HG03064 (cell line): ENCODE data around the gene SPON1.
"Not testable (repeated sequence)": the region's sequence is repeated elsewhere in the genome, so short reads cannot be mapped to it uniquely, and the experiment has no call there.

ENCODE experiments used
- ATAC-seq: cut with Tn5 transposase; IDR thresholded peaks from one replicate; pipeline ENCODE4 v1.9.1; 2021; ENCODE audit warnings: low read depth; ENCODE audit not compliant: unreplicated experiment

The SPON1 gene

DNA sequence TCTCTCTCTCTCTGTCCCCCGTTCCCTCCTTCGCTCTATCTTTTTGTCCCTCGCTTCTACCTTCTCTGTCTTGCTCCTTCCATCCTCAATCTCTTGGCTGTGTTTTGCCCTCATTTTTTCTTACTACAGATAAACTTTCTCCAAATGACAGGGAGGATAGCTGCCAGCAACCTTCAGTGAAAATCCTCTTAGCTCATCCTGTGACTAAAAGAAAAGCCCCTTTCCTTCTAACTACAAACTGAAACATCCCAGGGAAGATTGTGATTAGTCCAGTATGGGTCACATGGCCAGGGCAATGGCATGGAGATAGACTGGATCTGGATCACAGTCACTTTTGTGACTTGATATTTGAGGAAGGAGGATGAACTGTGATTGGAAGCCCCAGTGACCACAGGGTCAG is 10.4 kb downstream of the SPON1 start:
- no peak for ATAC-seq

DNA sequence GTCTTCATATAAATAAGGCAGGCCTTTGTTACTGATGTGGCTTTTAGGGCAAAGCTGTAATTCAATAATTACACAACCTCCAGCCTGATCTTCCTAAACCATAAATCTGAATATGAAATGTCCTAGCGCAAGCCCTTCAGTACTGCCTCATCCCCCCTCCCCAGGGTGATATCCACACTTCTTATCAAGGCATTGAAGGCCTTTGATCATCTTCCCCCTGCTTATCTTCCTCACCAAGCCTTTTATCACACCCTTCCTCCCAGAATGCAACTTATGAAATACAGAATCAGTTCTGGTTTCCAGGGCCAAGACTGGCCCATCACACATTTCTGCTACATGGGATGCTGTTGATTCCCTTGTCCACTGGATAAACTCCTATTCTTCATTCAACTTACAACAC is 12.1 kb downstream of the SPON1 start:
- no peak for ATAC-seq

DNA sequence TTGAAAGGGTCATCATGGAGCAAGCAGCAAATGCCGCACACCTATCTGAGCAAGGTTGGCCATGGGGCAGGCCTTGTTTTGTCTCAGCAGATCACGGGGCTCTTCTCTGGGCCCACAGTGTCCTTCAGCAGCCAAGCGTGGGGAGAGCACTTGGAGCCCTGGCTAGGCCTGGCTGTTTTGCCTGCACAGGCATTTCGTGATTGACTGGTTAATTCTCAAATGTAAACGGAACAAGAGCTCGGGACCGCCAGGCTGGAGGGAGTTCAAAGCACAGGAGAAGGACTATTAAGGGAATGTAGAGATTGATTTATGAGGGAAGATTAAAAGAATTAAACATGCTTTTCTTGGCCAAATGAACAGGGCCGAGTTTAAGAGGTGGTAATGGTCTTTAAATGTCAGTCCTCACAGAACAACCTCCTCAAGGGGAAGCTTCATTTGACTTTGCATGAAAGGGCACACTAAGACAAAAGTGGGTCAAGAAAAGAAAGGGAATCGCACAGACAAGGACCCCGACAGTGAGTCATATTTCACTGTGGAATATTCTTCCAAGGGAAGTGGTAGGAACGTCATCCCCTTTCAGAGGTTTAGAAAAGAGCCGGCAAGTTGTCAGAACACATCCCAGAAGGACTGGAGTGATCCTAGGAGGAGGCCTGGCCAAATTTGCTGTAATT is 20.7 kb downstream of the SPON1 start:
- no peak for ATAC-seq

DNA sequence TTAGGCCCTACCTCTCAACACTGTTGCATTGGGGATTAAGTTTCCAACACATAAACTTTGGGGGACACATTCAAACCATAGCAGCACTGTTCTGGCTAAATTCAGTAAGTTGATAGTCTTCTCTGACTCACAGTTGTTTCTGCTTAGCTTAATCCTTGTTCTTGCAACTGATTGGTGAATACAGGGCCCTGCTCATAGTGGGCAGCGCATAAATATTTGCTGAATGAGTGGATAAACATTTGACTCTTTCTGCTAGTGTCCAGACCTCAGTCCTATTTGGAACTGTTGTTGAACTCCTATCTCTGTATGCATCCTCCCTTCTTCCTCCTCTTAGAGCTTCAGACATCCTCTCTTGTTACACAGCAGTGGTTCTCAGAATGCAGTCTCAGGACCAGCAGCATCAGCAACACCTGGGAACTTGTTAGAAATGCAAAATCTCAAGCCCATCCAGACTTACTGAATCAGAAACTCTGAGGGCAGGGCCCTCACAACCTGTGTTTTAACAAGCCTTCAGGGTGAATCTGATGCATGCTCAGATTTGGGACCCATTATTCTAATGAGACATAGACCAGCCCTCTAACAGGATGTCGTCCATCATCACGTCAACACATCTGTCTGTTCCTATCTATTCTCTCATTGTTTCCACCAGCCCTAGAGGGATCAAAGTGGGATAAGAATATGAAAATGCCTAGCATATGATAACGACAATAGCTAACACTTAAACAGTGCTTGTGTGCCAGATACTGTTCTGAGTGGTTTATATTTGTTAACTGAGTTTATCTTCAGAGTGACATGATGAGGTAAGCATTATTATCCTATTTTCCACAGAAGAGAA is 22.3 kb downstream of the SPON1 start:
- ATAC-seq = no peak

DNA sequence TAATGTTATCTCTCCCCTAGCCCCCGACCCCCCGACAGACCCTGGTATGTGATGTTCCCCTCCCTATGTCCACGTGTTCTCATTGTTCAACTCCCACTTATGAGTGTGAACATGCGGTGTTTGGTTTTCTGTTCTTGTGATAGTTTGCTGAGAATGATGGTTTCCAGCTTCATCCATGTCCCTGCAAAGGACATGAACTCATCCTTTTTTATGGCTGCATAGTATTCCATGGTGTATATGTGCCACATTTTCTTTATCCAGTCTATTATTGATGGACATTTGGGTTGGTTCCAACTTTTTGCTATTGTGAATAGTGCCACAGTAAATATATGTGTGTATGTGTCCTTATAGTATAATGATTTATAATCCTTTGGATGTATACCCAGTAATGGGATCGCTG is 24.2 kb downstream of the SPON1 start:
- not testable (repeated sequence) for ATAC-seq

DNA sequence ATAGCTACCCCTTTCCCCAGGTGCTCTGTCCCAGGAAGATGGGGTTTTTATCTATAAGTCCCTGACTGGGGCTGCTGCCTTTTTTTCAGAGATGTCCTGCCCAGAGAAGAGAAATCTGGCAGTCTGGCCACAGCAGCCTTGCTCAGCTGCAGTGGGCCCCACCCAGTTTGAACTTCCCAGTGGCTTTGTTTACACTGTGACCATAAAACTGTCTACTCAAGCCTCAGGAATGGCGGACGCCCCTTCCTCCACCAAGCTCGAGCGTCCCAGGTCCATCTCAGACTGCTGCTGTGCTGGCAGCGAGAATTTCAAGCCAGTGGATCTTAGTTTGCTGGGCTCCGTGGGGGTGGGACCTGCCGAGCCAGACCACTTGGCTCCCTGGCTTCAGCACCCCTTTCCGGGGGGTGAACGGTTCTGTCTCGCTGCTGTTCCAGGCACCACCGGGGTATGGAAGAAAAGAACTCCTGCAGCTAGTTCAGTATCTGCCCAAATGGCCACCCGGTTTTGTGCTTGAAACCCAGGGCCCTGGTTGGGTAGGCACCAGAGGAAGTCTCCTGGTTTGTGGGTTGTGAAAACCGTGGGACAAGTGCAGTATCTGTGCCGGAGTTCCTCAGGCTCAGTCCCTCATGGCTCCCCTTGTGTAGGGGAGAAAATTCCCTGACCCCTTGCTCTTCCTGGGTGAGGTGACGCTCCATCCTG is 29.8 kb downstream of the SPON1 start:
- ATAC-seq = not testable (repeated sequence)

DNA sequence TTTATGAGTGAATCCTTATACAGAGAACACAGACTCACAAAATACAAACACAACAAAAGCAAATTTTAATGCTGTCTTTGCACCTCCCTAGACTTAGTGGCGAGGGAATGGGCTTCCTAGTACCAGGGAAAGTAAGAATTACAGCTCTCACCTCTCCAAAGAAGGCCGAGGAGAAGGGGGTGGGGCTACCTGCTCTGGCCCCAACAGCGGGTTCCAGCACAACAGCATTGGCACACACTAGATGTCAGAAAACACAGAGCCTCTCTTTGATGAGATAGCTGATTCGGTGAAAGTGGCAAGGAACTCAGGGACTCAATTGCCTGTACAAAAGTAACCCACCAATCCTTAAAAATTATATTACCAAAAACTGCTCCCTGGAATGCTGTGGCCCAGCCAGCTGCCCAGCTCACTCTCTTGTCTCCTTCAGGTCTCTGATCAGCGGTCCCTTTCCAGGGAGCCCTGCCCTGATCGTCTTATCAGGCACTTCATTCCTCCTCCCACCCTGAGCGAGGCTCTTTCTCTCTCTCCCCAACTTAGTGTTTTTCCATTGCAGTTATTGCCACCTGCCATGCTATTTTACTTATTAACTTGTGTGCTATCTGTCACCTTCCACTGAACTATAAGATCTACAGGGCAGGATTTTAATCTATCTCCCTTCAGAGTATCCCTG is 30.7 kb downstream of the SPON1 start:
- no peak for ATAC-seq

DNA sequence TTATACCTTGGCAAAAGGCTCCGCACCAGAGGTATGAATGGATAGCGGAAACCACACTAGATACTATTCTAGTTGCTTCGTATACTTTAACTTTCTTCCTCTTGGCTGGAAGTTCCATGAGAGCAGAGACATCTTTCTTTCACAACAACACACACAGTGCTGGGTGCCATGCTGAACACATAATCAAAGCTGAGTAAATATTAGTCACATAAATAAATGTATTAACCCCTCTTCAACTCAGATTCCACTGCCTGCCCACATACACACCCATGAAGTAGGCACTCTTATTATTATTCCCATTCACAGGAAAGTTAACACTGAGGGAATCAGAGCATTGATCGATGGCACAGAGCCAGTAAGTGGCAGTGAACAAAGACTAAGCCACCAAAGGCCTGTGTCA is 35.4 kb downstream of the SPON1 start:
- ATAC-seq = no peak

DNA sequence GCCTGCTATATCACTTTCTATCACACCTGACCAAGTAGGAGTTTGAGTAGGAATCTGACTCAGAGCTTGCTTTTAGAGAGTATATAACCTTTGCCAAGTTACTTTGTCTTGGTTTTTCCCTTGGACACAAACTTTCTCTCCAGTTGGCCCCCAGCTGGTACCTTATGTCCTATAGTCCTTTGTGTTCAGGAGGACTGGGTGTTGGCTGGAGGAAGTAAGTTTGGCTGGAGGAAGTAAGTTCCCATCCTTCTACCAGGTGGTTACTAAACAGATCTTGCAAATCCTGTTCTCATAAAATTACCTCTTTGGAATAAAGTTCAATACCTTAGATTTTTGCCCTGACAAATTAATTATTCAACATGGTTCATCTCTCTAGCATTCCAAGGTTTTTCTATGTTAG is 37.2 kb downstream of the SPON1 start:
- ATAC-seq = no peak

DNA sequence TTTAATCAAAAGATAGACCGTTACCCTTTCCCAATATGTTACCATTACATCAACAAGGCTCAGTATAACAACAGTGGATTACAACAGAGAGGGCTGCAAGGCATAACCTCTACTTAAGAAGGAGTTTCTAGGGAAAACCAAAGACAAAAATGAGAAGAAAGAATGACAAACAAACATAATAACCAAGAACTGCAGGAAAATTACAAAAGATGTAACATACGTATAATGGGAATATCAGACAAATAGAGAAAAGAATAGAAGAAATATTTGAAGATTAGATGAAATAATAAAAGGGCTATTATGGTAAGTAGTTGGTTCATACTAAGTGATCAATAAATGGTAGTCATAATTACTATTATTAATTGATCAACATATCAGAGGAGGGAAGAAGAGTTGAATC is 39.1 kb downstream of the SPON1 start:
- ATAC-seq = no peak

DNA sequence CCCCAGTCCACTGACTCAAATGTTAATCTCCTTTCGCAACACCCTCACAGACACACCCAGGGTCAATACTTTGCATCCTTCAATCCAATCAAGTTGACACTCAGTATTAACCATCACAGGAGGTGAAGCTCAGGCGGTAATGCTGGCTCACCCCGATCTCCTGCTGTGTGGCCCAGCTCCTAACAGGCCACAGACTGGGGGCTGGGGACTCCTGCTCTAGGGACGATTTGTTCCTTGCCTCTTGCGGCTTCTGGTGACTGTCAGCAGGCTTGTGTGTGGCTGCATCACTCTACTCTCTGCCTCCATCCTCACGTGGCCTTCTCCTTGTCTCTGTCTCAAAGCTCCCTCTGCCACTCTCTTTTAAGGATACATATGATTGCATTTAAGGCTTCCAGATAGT is 45.0 kb downstream of the SPON1 start:
- no peak for ATAC-seq

DNA sequence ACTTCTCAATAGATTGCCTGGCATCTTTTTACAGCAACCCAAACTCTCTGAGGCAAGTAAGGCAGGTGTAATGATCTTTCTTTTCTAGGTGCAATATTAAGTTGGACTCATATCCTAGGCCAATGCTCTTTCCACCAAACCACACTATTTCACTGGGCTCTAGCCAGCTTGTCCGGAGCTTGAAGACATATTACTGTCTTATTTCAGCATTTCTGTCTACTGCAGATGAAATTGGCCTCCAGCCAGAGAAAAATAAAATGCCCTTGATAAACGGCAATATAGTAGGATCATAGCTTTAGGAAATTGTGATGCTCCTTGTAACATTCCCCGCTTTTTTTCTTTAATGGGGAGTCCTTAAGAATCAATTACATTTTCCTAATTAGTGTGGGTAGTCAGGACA is 48.1 kb downstream of the SPON1 start:
- ATAC-seq = no peak

DNA sequence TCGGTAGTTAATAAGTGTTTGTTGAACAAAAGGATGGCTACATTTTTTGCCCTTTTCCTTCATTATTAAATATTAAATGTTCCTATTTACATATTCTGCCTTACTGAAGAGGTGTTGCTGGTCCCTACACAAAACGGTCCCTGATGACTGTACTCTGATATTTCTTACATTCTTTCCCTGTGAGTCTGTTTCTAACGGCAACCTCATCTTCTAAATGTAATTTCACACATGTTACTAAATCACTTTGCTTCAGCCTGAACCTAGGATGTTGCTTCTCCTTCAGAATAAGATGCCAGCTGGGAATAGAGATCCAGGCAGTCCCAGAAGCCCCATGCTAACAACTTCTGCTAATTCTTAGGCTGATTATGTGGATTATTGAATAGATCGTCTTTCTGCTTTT is 50.3 kb downstream of the SPON1 start:
- ATAC-seq = no peak

DNA sequence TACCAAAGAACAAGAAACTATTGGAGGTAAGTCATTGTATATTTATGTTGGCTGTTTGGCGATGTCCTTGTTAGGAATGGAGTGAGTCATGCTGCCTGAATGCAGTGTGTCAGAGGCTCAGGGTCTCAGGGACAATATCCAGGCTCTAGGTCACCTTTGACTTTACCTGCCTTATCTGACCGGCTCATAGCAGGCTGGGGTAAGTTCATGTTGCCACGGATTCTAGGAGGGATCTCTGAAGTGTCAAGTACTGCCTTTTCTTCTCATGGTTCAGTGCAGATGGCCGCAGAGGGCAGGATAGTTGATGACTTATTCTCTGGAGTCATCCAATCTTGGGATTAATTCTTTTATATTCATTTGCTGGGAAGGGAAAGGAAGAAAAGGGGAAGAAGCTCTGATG is 53.2 kb downstream of the SPON1 start:
- ATAC-seq = no peak

DNA sequence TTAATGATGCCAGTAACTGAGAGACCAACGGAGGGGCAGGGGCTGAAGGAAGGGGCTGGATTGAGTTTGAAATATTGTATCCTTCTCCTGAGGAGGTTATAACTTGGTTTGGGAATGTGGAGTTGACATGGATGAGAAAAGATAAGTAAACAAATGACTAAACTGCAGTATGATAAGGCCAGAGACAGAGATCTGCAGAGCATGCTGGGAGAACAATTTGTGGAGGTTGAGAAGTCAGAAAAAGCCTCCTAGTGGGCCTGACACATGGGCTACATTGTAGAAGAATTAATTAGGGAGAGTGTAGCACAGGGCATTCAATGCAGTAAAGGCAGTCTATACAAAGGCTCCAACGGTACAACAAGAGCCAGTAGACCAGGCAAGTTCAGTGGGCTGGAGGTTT is 55.9 kb downstream of the SPON1 start:
- no peak for ATAC-seq

DNA sequence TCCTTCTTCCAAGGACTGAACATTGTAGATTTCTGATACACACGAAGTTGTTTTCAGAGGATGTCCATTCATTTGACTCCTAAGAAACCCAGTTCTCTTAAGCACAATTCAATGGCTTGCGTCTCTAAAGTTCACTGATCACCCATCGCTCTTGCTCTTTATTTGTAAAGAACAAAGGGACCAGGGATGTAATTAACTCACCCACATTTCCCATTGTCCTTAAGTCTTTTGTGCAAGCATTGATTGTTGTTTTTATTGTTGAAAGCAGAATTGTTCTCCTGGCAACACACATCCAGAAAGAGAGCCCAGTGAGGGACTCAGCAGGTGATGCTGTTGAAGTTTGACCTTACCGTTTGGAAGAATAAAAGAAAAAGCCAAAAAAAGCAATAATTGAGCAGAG is 59.2 kb downstream of the SPON1 start:
- ATAC-seq = no peak

DNA sequence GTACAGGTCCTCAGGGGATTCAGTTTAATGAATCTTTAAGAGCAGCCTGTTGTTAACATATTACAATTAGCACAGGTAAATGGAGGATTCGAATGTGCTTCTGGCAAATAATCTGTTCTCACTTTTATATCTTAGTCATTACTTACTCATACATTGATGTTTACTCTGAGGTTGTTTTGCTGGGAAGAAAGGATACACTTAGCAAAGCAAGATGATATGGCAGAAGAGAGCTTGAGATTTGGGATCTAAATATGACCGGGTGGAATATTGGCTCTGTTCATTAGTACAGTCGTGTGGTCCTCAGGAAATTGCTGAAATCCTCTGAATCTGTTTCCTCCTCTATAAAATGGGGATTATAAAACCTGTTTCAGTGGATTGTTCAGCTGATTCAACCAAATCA is 59.7 kb downstream of the SPON1 start:
- ATAC-seq = no peak

DNA sequence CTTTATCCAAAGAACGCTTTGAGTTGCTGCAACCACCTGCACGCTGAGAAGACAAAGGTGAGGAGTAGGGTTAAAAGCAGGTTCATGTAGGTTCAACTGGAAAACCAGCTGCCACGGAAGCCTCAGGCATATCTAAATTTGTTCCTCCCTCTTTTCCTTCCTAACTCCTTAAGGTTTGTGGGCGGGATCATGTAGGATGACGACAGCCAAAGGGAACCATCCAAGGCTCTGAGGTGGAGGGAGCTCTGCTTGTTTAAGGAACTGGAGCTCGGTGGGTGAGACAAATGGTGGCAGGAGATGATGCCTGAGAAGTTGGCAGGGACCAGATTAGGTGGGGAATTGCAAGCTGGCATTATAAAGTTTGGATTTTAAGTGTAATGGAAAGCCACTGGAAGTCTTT is 60.3 kb downstream of the SPON1 start:
- ATAC-seq = no peak

DNA sequence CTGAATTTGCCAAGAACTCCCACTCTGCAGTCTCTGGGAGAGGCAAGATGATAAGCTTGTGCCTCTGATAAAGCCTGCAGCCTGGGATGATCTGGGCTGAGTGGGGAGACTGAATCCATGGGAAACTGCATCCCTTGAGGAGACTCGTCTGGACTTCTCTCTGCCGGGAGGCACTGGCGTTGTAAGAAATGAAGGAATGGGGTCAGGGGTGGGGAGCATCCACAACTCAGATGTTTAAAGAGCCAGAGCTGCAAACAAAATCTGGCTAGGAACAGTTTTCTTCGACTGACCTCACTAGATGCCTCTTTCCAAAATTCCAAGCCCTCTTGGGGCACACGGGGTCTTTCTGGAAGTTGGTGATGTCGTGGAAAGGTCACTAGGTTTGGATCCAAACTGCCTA is 64.4 kb downstream of the SPON1 start:
- no peak for ATAC-seq

DNA sequence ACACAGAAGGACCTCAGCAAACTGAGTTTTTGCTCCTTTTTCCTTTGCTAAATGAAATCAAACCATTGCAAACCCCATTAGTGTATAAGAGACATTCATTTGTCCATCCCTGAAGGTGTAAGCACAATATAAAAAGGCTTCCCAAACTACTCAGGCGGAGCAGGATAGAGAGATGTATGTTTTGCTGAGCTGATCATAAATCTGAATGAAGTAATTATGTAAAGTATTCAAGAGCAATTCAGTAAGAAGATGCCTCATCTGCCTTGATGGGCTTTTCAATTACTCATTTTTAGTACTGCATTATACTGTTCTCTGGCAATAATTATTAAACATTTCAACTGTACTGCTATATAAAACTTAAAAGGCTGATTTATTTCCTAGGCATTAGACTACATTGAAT is 65.0 kb downstream of the SPON1 start:
- no peak for ATAC-seq

DNA sequence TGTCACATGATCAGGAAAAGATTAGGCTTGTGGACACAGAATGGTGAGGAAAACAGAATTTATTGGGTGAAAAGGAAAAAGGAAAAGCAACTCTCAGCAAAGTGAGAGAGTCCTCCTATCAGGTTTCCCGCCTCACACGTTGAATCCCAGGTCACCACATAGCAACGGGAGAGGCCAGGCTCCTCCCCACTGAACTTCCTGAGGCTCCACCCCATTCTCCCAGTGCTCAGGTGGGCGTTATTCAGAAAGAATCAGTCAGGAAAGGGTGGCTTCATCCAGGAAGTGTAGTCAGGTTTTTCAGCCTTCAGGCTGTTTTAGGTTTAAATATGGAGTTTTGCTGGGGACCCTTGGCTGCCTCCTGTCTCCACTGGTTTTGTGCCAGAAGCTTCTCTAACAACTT is 66.9 kb downstream of the SPON1 start:
- ATAC-seq = no peak
